Naive thymus-derived CD4-positive, alpha-beta T cell (primary cell): ENCODE results near the gene SINHCAF. TPM values are rescaled to one million over a fixed set of nuclear protein-coding genes. Genes with fewer than 3 reads are reported as not detected.

Experiments used
- ATAC-seq: fragments of 150-1000 bp; cut with Tn5 transposase; 2 replicates; pipeline ENCODE4 v1.10.0; 2021; ENCODE audit warnings: mild to moderate bottlenecking, moderate library complexity
- CTCF ChIA-PET: fragments of 350-600 bp; sonication (Branson Sonifier 250); formaldehyde crosslinking; loops from one replicate; lab custom pipeline; 2021; ENCODE audit warnings: antibody characterized with exemption; lab: Charles Lee
- POLR2A ChIA-PET: fragments of 350-600 bp; sonication (Branson Sonifier 250); formaldehyde crosslinking; loops from one replicate; lab custom pipeline; 2021; ENCODE audit warnings: antibody characterized with exemption, inconsistent platforms; lab: Charles Lee
- DNase-seq, 9 donors: peaks; one replicate each; pipeline versions ENCODE4 v3.0.0 to v3.0.0-alpha.2; 2020 to 2022; ENCODE audit warnings: mixed read lengths in 1 of 9
- H3K27ac ChIP-seq: one replicate; pipeline ENCODE4 v1.7.0; 2013; ENCODE audit warnings: mild to moderate bottlenecking, low read depth, low read length, moderate library complexity
- H3K27me3 ChIP-seq, 2 donors: one replicate each; pipeline ENCODE4 v1.7.0; 2013; ENCODE audit warnings: low read length in 2 of 2, mild to moderate bottlenecking in 2 of 2, moderate library complexity in 2 of 2; ENCODE audit not compliant: control insufficient read depth in 2 of 2, insufficient read depth in 2 of 2
- H3K36me3 ChIP-seq, 3 experiments: 1 replicate in 2 of 3; 2 replicates in 1 of 3; pipeline ENCODE4 v1.7.0; 2013; ENCODE audit warnings: low read length in 3 of 3, mild to moderate bottlenecking in 3 of 3, moderate library complexity in 1 of 3; ENCODE audit not compliant: insufficient read depth in 3 of 3, control insufficient read depth in 2 of 3
- H3K4me1 ChIP-seq, 2 donors: one replicate each; pipeline ENCODE4 v1.7.0; 2013; ENCODE audit warnings: low read length in 2 of 2, mild to moderate bottlenecking in 2 of 2, moderate library complexity in 1 of 2; ENCODE audit not compliant: control insufficient read depth in 2 of 2, insufficient read depth in 2 of 2
- H3K4me3 ChIP-seq: 2 replicates; pipeline ENCODE4 v1.7.0; 2013; ENCODE audit warnings: mild to moderate bottlenecking, low read length
- H3K9me3 ChIP-seq, 3 experiments: 1 replicate in 2 of 3; 2 replicates in 1 of 3; pipeline ENCODE4 v1.7.0; 2013; ENCODE audit warnings: low read length in 3 of 3; ENCODE audit not compliant: control insufficient read depth in 2 of 3
- H3K27ac Mint-ChIP-seq, 9 donors: one replicate each; pipeline ENCODE4 v1.8.0; 2020 to 2022; ENCODE audit warnings: mixed read lengths in 9 of 9, mild to moderate bottlenecking in 8 of 9, moderate library complexity in 5 of 9, inconsistent platforms in 2 of 9
- H3K27me3 Mint-ChIP-seq, 5 donors: one replicate each; pipeline ENCODE4 v1.8.0; 2021 to 2022; ENCODE audit warnings: mixed read lengths in 5 of 5, mild to moderate bottlenecking in 1 of 5
- H3K36me3 Mint-ChIP-seq, 5 donors: one replicate each; pipeline ENCODE4 v1.8.0; 2020 to 2022; ENCODE audit warnings: mixed read lengths in 5 of 5, mild to moderate bottlenecking in 3 of 5, inconsistent platforms in 1 of 5
- H3K4me1 Mint-ChIP-seq, 7 donors: one replicate each; pipeline ENCODE4 v1.8.0; 2020 to 2022; ENCODE audit warnings: mixed read lengths in 7 of 7, mild to moderate bottlenecking in 3 of 7, inconsistent platforms in 1 of 7
- H3K4me3 Mint-ChIP-seq, 10 donors: one replicate each; pipeline ENCODE4 v1.8.0; 2020 to 2022; ENCODE audit warnings: mild to moderate bottlenecking in 10 of 10, mixed read lengths in 10 of 10, moderate library complexity in 6 of 10, inconsistent platforms in 2 of 10
- H3K9me3 Mint-ChIP-seq, 11 donors: one replicate each; pipeline ENCODE4 v1.8.0; 2020 to 2022; ENCODE audit warnings: mixed read lengths in 11 of 11, mild to moderate bottlenecking in 4 of 11, inconsistent platforms in 1 of 11, moderate library complexity in 1 of 11
- intact Hi-C, 2 donors: fragments of 100-400 bp; cut with micrococcal nuclease; formaldehyde crosslinking; loops; one replicate each; pipeline ENCODE4 v1.15.1; 2023
- polyA plus RNA-seq, 2 donors: library from polyadenylated mRNA; unstranded; fragments of 300-500 nt; fragmentation: Illumina TruSeq; gene quantifications; one replicate each; pipeline ENCODE4 v1.2.3, GENCODE V29; 2021
- total RNA-seq, 6 experiments: library from RNA in 5 of 6; stranded (reverse) in 5 of 6; gene quantifications; 1 replicate in 5 of 6; 2 replicates in 1 of 6; pipeline ENCODE4 v1.2.3 and lab custom pipeline; 2021 to 2026

Gene SINHCAF
- total and polyA plus RNA-seq, 7 experiments from 2014 or later: 47.9 to 114 (median 90.8) TPM

- POLR2A ChIA-PET: no interaction called here
- CTCF ChIA-PET: interaction anchor here (0.8 kb wide), 1 partner anchor 36 kb away, joined by 3 read pairs; the partner anchor contains the start of gene SINHCAF
- Mint-ChIP-seq H3K4me3 (peak overlapping the region in 6 of 10 donors; percentile 50 to 81 (median 78)), H3K27ac (peak overlapping the region in 2 of 9 donors; percentile 11 to 70), H3K27me3 (no peaks in the 10 kb centered on the region), H3K36me3 (no peaks in the 10 kb centered on the region), H3K9me3 (peaks cover 0 to 1% (median 0%) of the 10 kb centered on the region in 11 donors), H3K4me1 (peaks cover 12 to 27% (median 18%) of the 10 kb centered on the region in 7 donors)
- intact Hi-C loops: loop anchor here (1.0 to 5.0 kb wide), 4 partner anchors 35 to 244 kb away; partner anchors contain the start of gene SINHCAF (in 2 of the 2)
- H3K36me3 ChIP-seq: no peaks in the 10 kb centered on the region
- peaks cover 4 to 11% of the 10 kb centered on the region in 2 donors for H3K4me1 ChIP-seq
- no peak overlapping the region for H3K4me3 ChIP-seq
- no peak overlapping the region for H3K27ac ChIP-seq
- DNase-seq (no peak), ATAC-seq (no peak)
- no peaks in the 10 kb centered on the region for H3K9me3 ChIP-seq
- no peaks in the 10 kb centered on the region for H3K27me3 ChIP-seq
Observed at GRCh38 chr12:31361730-31362114, 35.8 kb upstream of the SINHCAF start.

GRCh38 chr12:31355747-31356107, 29.8 kb upstream of the SINHCAF start:
- Mint-ChIP-seq H3K27ac (no peak overlapping the region), H3K4me1 (no peaks in the 10 kb centered on the region), H3K36me3 (no peaks in the 10 kb centered on the region), H3K27me3 (peaks cover 0 to 8% (median 0%) of the 10 kb centered on the region in 5 donors), H3K4me3 (no peak overlapping the region), H3K9me3 (no peaks in the 10 kb centered on the region)
- H3K27me3 ChIP-seq: no peaks in the 10 kb centered on the region
- no peak for DNase-seq
- no peak for ATAC-seq
- no peak overlapping the region for H3K27ac ChIP-seq
- ChIA-PET POLR2A (no interaction called here), CTCF (no interaction called here)
- H3K36me3 ChIP-seq: no peaks in the 10 kb centered on the region
- no peaks in the 10 kb centered on the region for H3K9me3 ChIP-seq
- no peak overlapping the region for H3K4me3 ChIP-seq
- intact Hi-C loops: no loop called here
- H3K4me1 ChIP-seq: no peaks in the 10 kb centered on the region

GRCh38 chr12:31353750-31354708, 28.1 kb upstream of the SINHCAF start:
- peak overlapping the region in 1 of 9 donors; percentile 41 for H3K27ac Mint-ChIP-seq
- no peak for DNase-seq
- H3K36me3 Mint-ChIP-seq: no peaks in the 10 kb centered on the region
- ChIA-PET POLR2A (no interaction called here), CTCF (no interaction called here)
- H3K4me1 Mint-ChIP-seq: no peaks in the 10 kb centered on the region
- intact Hi-C loops: no loop called here
- H3K9me3 Mint-ChIP-seq: no peaks in the 10 kb centered on the region
- Histone ChIP-seq H3K9me3 (no peaks in the 10 kb centered on the region), H3K27me3 (no peaks in the 10 kb centered on the region), H3K36me3 (no peaks in the 10 kb centered on the region), H3K4me1 (no peaks in the 10 kb centered on the region), H3K4me3 (no peak overlapping the region), H3K27ac (no peak overlapping the region)
- peaks cover 0 to 12% (median 4%) of the 10 kb centered on the region in 5 donors for H3K27me3 Mint-ChIP-seq
- peak; percentile 40 for ATAC-seq
- H3K4me3 Mint-ChIP-seq: no peak overlapping the region

- no peak overlapping the region for H3K4me3 ChIP-seq
- Mint-ChIP-seq H3K27me3 (peaks cover 0 to 14% (median 0%) of the 10 kb centered on the region in 5 donors), H3K36me3 (no peaks in the 10 kb centered on the region), H3K4me1 (peaks cover 0 to 3% (median 0%) of the 10 kb centered on the region in 7 donors), H3K27ac (no peak overlapping the region), H3K4me3 (no peak overlapping the region), H3K9me3 (no peaks in the 10 kb centered on the region)
- CTCF ChIA-PET: no interaction called here
- intact Hi-C loops: no loop called here
- DNase-seq (no peak), ATAC-seq (no peak)
- H3K4me1 ChIP-seq: no peaks in the 10 kb centered on the region
- POLR2A ChIA-PET: no interaction called here
- no peaks in the 10 kb centered on the region for H3K27me3 ChIP-seq
- no peaks in the 10 kb centered on the region for H3K9me3 ChIP-seq
- H3K36me3 ChIP-seq: no peaks in the 10 kb centered on the region
- H3K27ac ChIP-seq: no peak overlapping the region
Observed at GRCh38 chr12:31346267-31346666, 20.3 kb upstream of the SINHCAF start.

- H3K9me3 Mint-ChIP-seq: peaks cover 0 to 1% (median 0%) of the 10 kb centered on the region in 11 donors
- no peaks in the 10 kb centered on the region for H3K36me3 ChIP-seq
- CTCF ChIA-PET: interaction anchor here (0.5 kb wide), 1 partner anchor 293 kb away, joined by 3 read pairs; no protein-coding TSS in a partner anchor
- no peak overlapping the region for H3K27ac ChIP-seq
- peaks cover 0 to 3% (median 0%) of the 10 kb centered on the region in 5 donors for H3K27me3 Mint-ChIP-seq
- intact Hi-C loops: no loop called here
- H3K36me3 Mint-ChIP-seq: no peaks in the 10 kb centered on the region
- H3K4me1 Mint-ChIP-seq: peaks cover 0 to 3% (median 0%) of the 10 kb centered on the region in 7 donors
- no peak overlapping the region for H3K27ac Mint-ChIP-seq
- no peak for ATAC-seq
- H3K9me3 ChIP-seq: no peaks in the 10 kb centered on the region
- H3K27me3 ChIP-seq: no peaks in the 10 kb centered on the region
- H3K4me3 ChIP-seq: no peak overlapping the region
- no peaks in the 10 kb centered on the region for H3K4me1 ChIP-seq
- no peak overlapping the region for H3K4me3 Mint-ChIP-seq
- DNase-seq: no peak
- POLR2A ChIA-PET: no interaction called here
Observed at GRCh38 chr12:31343139-31343538, 17.2 kb upstream of the SINHCAF start.

- CTCF ChIA-PET: interaction anchor here (0.6 kb wide), 1 partner anchor 19 kb away, joined by 3 read pairs; no protein-coding TSS in a partner anchor
- ATAC-seq: no peak
- no peak overlapping the region for H3K27ac Mint-ChIP-seq
Observed at GRCh38 chr12:31342286-31342685, 16.3 kb upstream of the SINHCAF start.

More at GRCh38 chr12:31342286-31342685, 16.3 kb upstream of the SINHCAF start:
- POLR2A ChIA-PET: interaction anchor here (1.0 kb wide), 1 partner anchor 20 kb away, joined by 3 read pairs; no protein-coding TSS in a partner anchor
- Mint-ChIP-seq H3K27me3 (peaks cover 0 to 3% (median 0%) of the 10 kb centered on the region in 5 donors), H3K4me1 (peaks cover 0 to 3% (median 0%) of the 10 kb centered on the region in 7 donors), H3K4me3 (no peak overlapping the region), H3K9me3 (peaks cover 0 to 1% (median 0%) of the 10 kb centered on the region in 11 donors), H3K36me3 (no peaks in the 10 kb centered on the region)
- intact Hi-C loops: no loop called here
- no peaks in the 10 kb centered on the region for H3K27me3 ChIP-seq
- DNase-seq: no peak
- H3K4me1 ChIP-seq: no peaks in the 10 kb centered on the region
- no peak overlapping the region for H3K27ac ChIP-seq
- no peaks in the 10 kb centered on the region for H3K9me3 ChIP-seq
- no peaks in the 10 kb centered on the region for H3K36me3 ChIP-seq
- no peak overlapping the region for H3K4me3 ChIP-seq
